Neural cell (in vitro differentiated cells): ENCODE data around the gene ABCB10.

Experiments
- EP300 ChIP-seq: fragments of 450-650 bp; conservative IDR thresholded peaks from 2 replicates; pipeline ENCODE4 v1.6.1; 2014; ENCODE audit warnings: antibody characterized with exemption, mild to moderate bottlenecking, moderate library complexity; ENCODE audit not compliant: poor library complexity, severe bottlenecking
- SMC3 ChIP-seq: fragments of 450-650 bp; conservative IDR thresholded peaks from 2 replicates; pipeline ENCODE4 v1.6.1; 2014; ENCODE audit warnings: antibody characterized with exemption, mild to moderate bottlenecking, moderate library complexity; ENCODE audit not compliant: poor library complexity
- TF ChIP-seq, protein P1 (sequence below): fragments of 450-650 bp; IDR thresholded peaks from 2 replicates; pipeline ENCODE4 v1.5.1; 2014; ENCODE audit warnings: antibody characterized with exemption, mild to moderate bottlenecking, moderate library complexity; ENCODE audit not compliant: poor library complexity, severe bottlenecking

DNA sequence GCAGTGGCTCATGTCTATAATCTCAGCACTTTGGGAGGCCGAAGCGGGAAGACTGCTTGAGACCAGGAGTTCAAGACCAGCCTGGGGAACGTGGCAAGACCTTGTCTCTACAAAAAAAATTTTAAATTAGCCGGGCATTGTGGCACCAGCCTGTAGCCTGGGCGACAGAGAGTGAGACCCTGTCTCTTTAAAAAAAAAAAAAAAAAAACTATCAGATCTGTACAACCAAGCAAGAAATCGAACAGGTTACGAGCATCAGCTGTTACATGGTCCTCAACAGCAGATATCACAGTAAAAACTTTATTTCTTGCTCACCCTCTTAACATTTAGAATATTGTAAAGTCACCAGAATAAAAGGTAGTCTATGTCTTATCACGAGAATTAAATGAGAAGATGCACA is 51.9 kb downstream of the ABCB10 start:
- TF ChIP-seq SMC3 (no peak), EP300 (no peak)
- TF ChIP-seq, protein P1, sequence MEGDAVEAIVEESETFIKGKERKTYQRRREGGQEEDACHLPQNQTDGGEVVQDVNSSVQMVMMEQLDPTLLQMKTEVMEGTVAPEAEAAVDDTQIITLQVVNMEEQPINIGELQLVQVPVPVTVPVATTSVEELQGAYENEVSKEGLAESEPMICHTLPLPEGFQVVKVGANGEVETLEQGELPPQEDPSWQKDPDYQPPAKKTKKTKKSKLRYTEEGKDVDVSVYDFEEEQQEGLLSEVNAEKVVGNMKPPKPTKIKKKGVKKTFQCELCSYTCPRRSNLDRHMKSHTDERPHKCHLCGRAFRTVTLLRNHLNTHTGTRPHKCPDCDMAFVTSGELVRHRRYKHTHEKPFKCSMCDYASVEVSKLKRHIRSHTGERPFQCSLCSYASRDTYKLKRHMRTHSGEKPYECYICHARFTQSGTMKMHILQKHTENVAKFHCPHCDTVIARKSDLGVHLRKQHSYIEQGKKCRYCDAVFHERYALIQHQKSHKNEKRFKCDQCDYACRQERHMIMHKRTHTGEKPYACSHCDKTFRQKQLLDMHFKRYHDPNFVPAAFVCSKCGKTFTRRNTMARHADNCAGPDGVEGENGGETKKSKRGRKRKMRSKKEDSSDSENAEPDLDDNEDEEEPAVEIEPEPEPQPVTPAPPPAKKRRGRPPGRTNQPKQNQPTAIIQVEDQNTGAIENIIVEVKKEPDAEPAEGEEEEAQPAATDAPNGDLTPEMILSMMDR: no peak
